ENCODE results near the gene PLA2G1B. TPM values are rescaled to one million over a fixed set of nuclear protein-coding genes. Genes with fewer than 3 reads are reported as not detected.

PLA2G1B gene
- total RNA-seq, 4 donors from 2014 or later, result not detected

DNA sequence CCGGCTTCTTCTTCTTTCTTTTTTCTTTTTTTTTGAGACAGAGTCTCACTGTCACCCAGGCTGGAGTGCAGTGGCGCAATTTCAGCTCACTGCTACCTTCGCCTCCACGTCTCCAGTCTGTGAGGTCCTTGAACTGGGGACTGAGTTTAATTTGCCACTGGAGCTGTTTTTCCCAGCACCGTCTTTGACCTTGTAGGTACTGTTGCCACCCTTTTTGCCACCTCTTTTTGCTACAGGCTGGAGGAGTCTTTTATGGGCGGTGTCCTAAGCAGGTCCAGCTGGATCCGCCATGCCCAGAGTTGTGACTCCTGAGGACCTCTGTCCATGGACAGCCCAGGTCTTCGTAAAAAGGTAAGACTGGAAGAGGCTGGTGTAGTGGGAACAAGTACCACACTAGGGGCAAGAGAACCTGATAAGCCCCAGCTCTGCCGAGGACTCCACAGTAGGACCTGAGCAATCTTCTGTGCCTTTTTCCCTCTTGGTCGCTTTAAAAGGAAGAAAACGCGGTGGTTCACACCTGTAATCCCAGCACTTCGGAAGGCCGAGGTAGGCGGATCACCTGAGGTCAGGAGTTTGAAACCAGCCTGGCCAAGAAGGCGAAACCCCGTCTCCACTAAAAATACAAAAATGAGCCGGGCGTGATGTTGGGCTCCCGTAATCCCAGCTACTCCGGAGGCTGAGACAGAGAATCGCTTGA, 36.8 kb downstream of the PLA2G1B start:
- no peak overlapping the region for H3K4me3 ChIP-seq (ENCODE audit: low read depth, poor library complexity, severe bottlenecking)
- WGBS, 2 donors, result 17 to 24% methylated on average over 22 of the region's 22 CpGs
- TF ChIP-seq POLR2A (IDR thresholded peaks at IDR 0.05), result no peak
- TF ChIP-seq, protein P1, sequence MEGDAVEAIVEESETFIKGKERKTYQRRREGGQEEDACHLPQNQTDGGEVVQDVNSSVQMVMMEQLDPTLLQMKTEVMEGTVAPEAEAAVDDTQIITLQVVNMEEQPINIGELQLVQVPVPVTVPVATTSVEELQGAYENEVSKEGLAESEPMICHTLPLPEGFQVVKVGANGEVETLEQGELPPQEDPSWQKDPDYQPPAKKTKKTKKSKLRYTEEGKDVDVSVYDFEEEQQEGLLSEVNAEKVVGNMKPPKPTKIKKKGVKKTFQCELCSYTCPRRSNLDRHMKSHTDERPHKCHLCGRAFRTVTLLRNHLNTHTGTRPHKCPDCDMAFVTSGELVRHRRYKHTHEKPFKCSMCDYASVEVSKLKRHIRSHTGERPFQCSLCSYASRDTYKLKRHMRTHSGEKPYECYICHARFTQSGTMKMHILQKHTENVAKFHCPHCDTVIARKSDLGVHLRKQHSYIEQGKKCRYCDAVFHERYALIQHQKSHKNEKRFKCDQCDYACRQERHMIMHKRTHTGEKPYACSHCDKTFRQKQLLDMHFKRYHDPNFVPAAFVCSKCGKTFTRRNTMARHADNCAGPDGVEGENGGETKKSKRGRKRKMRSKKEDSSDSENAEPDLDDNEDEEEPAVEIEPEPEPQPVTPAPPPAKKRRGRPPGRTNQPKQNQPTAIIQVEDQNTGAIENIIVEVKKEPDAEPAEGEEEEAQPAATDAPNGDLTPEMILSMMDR (IDR thresholded peaks at IDR 0.05), result no peak
- intact Hi-C loops (cut with DNase I; ENCODE audit: low total_unique reads), result no loop called here
- peak; percentile 34 to 86 for DNase-seq (ENCODE audit: low spot score in 2 of 2)

DNA sequence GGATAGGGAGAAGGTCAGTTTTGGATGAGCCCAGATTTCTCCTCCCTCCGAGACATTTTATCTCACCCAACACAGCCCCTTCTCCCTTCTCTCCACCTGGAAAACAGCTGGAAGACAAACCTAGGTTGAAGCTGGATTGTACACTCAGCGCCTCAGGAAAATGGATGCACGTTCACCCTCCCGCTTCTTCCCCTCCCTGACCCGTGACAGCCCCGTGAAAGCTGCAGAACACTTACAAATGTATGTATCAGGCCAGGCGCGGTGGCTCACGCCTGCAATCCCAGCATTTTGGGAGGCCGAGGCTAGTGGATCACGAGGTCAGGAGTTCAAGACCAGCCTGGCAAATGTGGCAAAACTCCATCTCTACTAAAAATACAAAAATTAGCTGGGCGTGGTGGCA, 40.1 kb downstream of the PLA2G1B start:
- H3K4me3 ChIP-seq (ENCODE audit: low read depth, poor library complexity, severe bottlenecking), result no peak overlapping the region
- TF ChIP-seq POLR2A (IDR thresholded peaks at IDR 0.05), result no peak
- TF ChIP-seq, protein P1 (IDR thresholded peaks at IDR 0.05), result no peak
- DNase-seq (ENCODE audit: low spot score in 2 of 2), result no peak
- WGBS, 2 donors, result 73 to 83% methylated on average over 12 of the region's 12 CpGs
- intact Hi-C loops (cut with DNase I; ENCODE audit: low total_unique reads), result no loop called here

DNA sequence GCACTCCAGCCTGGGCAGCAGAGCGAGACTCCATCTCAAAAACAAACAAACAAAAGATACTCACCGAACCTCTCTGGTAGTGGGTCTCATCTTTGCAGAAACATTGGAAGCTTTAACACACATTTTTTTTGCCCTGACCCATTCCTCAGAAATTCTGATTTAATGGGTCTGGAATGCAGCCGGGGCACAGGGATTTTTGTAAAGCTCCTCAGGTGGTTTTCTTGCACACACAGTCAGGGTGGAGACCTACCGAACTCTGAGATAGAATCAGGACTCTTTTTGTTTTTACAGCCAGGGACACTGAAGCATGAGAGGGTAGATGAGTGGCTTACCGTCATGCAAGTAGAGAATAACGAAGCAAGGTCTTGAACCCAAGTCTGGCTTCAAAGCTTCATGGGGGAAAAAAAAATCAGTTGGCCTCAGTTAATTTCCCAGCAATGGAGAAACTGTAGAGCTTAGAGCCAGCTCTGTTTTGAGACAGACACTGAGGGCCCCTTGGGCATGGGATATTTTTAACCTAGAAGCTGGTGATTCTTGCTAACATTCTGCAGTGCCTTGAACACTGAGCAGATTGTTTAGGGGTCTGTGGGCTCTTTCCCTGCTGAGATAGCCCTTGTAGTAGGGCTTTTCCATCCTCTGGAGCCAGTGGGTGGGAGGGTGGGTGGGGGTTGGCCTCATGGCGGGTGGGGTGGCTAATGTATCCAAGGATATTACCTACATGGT, 40.6 kb downstream of the PLA2G1B start:
- WGBS, 2 donors, result 53 to 58% methylated on average over 7 of the region's 7 CpGs
- no peak for TF ChIP-seq POLR2A (IDR thresholded peaks at IDR 0.05)
- TF ChIP-seq, protein P1 (IDR thresholded peaks at IDR 0.05), result no peak
- no peak for DNase-seq (ENCODE audit: low spot score in 2 of 2)
- intact Hi-C loops (cut with DNase I; ENCODE audit: low total_unique reads), result no loop called here
- no peak overlapping the region for H3K4me3 ChIP-seq (ENCODE audit: low read depth, poor library complexity, severe bottlenecking)

DNA sequence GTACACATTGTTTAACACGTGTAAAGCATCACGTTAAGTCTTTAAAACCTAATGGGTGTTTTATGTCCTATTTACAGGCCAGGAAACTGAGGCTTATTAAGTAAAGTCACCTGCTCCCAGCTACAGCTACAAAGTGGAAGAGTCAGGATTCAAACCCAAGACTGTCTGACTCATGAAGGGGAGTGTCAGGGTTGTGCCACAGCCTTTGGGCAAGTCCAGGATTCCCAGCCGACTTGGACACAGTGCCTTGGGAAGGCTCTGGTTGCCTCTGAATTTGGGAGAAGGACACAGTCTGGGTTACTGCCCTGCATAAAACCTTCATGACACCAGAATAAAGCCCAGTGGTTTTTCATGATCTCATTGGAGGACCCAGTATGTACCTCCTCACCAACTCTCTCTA, 43.2 kb downstream of the PLA2G1B start:
- intact Hi-C loops (cut with DNase I; ENCODE audit: low total_unique reads), result no loop called here
- TF ChIP-seq, protein P1 (IDR thresholded peaks at IDR 0.05), result no peak
- no peak for TF ChIP-seq POLR2A (IDR thresholded peaks at IDR 0.05)
- no peak for DNase-seq (ENCODE audit: low spot score in 2 of 2)
- 74 to 89% methylated on average over 2 to 3 of the region's 3 CpGs for WGBS, 2 donors
- H3K4me3 ChIP-seq (ENCODE audit: low read depth, poor library complexity, severe bottlenecking), result no peak overlapping the region

DNA sequence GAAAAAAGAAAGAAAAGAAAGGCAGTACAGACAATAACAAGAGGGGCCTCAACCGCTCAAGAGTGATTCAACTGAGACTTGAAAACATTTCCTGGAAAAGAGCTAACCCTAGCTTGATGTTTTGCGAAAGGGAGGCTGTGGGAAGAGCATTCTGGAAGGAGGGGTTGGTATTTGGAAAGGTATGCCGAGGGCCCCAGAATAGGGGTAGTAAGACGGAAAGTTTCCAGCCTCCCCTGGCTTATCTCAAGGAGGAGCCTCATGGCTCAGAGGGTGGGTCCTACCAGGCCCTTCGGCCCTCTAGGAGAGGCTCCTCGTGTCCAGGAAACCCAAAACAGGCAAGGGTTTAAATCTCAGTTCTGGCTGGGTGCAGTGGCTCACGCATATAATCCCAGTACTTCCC, 44.3 kb downstream of the PLA2G1B start:
- H3K4me3 ChIP-seq (ENCODE audit: low read depth, poor library complexity, severe bottlenecking), result no peak overlapping the region
- intact Hi-C loops (cut with DNase I; ENCODE audit: low total_unique reads), result no loop called here
- TF ChIP-seq POLR2A (IDR thresholded peaks at IDR 0.05), result no peak
- TF ChIP-seq, protein P1 (IDR thresholded peaks at IDR 0.05), result no peak
- WGBS, 2 donors, result 69 to 78% methylated on average over 7 of the region's 7 CpGs
- no peak for DNase-seq (ENCODE audit: low spot score in 2 of 2)

Measured in lower leg skin (tissue), 4 donors.